GM23248 (cell line): ENCODE results near the gene BCL11B.

Source experiments
- EZH2 ChIP-seq: fragments of 200-600 bp; sonication (generic); IDR thresholded peaks from 2 replicates; pipeline ENCODE4 v1.6.1; 2018; ENCODE audit warnings: antibody characterized with exemption, mild to moderate bottlenecking; ENCODE audit not compliant: insufficient read depth, poor library complexity, severe bottlenecking
- EZH2phosphoT487 ChIP-seq: fragments of 200-600 bp; sonication (generic); IDR thresholded peaks from 2 replicates; pipeline ENCODE4 v1.6.1; 2018; ENCODE audit warnings: antibody characterized with exemption, moderate library complexity, mild to moderate bottlenecking, low read depth; ENCODE audit not compliant: insufficient read depth

- TF ChIP-seq EZH2phosphoT487 (no peak), EZH2 (no peak)
Observed at GRCh38 chr14:99274346-99275221, 2.6 kb upstream of the BCL11B start.
